MCF 10A (cell line): ENCODE data around the gene PRKG1. TPM values are rescaled to one million over a fixed set of nuclear protein-coding genes. Genes with fewer than 3 reads are reported as not detected.
"Not testable (repeated sequence)": the region's sequence is repeated elsewhere in the genome, so short reads cannot be mapped to it uniquely, and the experiment has no call there.

Experiments used
- BruUV-seq: library from RNA; stranded (reverse); fragments of 400-500 nt; replicated peaks from 2 replicates; lab custom pipeline; 2021; lab: Mats Ljungman, UMichigan
- CTCF ChIA-PET: fragments of 300-600 bp; sonication (Branson Sonifier 250); formaldehyde crosslinking; extraction: SDS; loops from one replicate; lab custom pipeline; 2021; ENCODE audit warnings: antibody characterized with exemption, inconsistent platforms; lab: Yijun Ruan, JAX
- POLR2A ChIA-PET: fragments of 300-600, 350-650 bp; sonication (Branson Sonifier 250); formaldehyde crosslinking; extraction: SDS; loops from one replicate; lab custom pipeline; 2020; ENCODE audit warnings: antibody characterized with exemption, inconsistent platforms; lab: Yijun Ruan, JAX
- DNase-seq: peaks from one replicate; pipeline ENCODE4 v3.0.0-alpha.2; 2018; ENCODE audit not compliant: unreplicated experiment
- H3K27ac Mint-ChIP-seq: one replicate; pipeline ENCODE4 v1.8.0; 2022; ENCODE audit warnings: mild to moderate bottlenecking, low read depth, mixed read lengths; ENCODE audit not compliant: unreplicated experiment
- H3K27me3 Mint-ChIP-seq: one replicate; pipeline ENCODE4 v1.8.0; 2022; ENCODE audit warnings: mixed read lengths; ENCODE audit not compliant: insufficient read depth, unreplicated experiment
- H3K36me3 Mint-ChIP-seq: one replicate; pipeline ENCODE4 v1.8.0; 2022; ENCODE audit warnings: mild to moderate bottlenecking, moderate library complexity, mixed read lengths; ENCODE audit not compliant: insufficient read depth, unreplicated experiment
- H3K4me1 Mint-ChIP-seq: one replicate; pipeline ENCODE4 v1.8.0; 2022; ENCODE audit warnings: mixed read lengths; ENCODE audit not compliant: insufficient read depth, unreplicated experiment
- H3K4me3 Mint-ChIP-seq: one replicate; pipeline ENCODE4 v1.8.0; 2022; ENCODE audit warnings: mild to moderate bottlenecking, moderate library complexity, mixed read lengths; ENCODE audit not compliant: unreplicated experiment
- H3K9me3 Mint-ChIP-seq: one replicate; pipeline ENCODE4 v1.8.0; 2022; ENCODE audit warnings: mixed read lengths; ENCODE audit not compliant: unreplicated experiment
- intact Hi-C: fragments of 100-400 bp; cut with micrococcal nuclease; formaldehyde crosslinking; loops from 2 replicates; pipeline ENCODE4 v1.14.1; 2022
- total RNA-seq: library from RNA; stranded (reverse); gene quantifications from 2 replicates; pipeline ENCODE4 v1.2.3, GENCODE V29; 2022
- TF ChIP-seq, protein P1 (sequence below): fragments of 200-600 bp; IDR thresholded peaks from one replicate; pipeline ENCODE4 v1.8.0; 2022; ENCODE audit warnings: antibody characterized with exemption, mild to moderate bottlenecking; ENCODE audit not compliant: unreplicated experiment

PRKG1 gene
- total RNA-seq, 1 experiment from 2014 or later = 0.09 TPM

DNA sequence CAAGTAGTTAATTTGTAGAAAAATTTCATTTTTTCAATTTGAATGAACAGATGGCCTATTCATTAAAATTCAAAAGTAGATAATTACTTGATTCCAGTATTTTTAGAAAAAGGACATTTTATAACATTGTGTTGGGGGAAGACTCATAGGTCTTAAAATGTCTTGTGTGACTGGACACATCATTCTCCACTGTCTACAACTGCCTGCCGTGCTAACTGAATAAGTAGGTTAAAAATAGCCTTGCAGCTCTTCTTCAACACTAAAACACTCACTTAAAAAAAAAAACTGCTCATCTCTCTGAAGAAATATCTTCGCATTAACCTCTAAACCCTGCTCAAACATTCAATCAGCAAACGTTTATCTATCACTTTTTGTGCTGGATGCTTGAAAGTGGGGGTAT is 371.3 kb downstream of the PRKG1 start:
- TF ChIP-seq, protein P1, sequence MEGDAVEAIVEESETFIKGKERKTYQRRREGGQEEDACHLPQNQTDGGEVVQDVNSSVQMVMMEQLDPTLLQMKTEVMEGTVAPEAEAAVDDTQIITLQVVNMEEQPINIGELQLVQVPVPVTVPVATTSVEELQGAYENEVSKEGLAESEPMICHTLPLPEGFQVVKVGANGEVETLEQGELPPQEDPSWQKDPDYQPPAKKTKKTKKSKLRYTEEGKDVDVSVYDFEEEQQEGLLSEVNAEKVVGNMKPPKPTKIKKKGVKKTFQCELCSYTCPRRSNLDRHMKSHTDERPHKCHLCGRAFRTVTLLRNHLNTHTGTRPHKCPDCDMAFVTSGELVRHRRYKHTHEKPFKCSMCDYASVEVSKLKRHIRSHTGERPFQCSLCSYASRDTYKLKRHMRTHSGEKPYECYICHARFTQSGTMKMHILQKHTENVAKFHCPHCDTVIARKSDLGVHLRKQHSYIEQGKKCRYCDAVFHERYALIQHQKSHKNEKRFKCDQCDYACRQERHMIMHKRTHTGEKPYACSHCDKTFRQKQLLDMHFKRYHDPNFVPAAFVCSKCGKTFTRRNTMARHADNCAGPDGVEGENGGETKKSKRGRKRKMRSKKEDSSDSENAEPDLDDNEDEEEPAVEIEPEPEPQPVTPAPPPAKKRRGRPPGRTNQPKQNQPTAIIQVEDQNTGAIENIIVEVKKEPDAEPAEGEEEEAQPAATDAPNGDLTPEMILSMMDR = no peak
- Mint-ChIP-seq H3K27me3 (peaks cover 64% of the 10 kb centered on the region), H3K9me3 (no peaks in the 10 kb centered on the region), H3K4me3 (no peak overlapping the region), H3K4me1 (no peaks in the 10 kb centered on the region), H3K36me3 (no peaks in the 10 kb centered on the region), H3K27ac (no peak overlapping the region)
- ChIA-PET CTCF (interaction anchor here (1.2 kb wide), 1 partner anchor 23 kb away, joined by 3 read pairs; no protein-coding TSS in a partner anchor), POLR2A (no interaction called here)
- intact Hi-C loops = no loop called here
- no TSS peak for BruUV-seq
- no peak for DNase-seq

DNA sequence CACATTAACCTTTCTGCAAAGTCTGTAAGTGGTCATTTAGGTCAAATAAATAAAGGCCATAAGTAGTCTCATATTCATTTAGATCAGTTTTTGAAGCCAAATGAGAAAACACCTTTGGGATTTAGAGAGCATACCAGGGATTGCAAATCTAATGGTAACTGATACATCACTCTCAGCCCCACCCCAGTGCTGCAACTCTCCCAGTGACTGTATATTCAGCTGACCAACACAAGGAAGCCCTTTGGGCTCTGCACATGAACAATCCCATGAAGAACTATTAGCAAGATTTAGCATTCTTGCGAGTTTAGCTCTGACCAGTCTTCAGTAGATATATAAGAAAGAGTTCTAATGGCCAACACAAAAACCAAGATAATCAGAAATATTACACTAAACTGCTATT is 372.8 kb downstream of the PRKG1 start:
- BruUV-seq = no TSS peak
- Mint-ChIP-seq H3K4me1 (no peaks in the 10 kb centered on the region), H3K27ac (no peak overlapping the region), H3K4me3 (no peak overlapping the region), H3K9me3 (no peaks in the 10 kb centered on the region), H3K36me3 (no peaks in the 10 kb centered on the region), H3K27me3 (peaks cover 64% of the 10 kb centered on the region)
- POLR2A ChIA-PET = no interaction called here
- TF ChIP-seq, protein P1 = no peak
- intact Hi-C loops = no loop called here
- CTCF ChIA-PET = interaction anchor here (0.6 to 1.3 kb wide), 2 partner anchors 25 to 376 kb away, joined by 3 to 4 read pairs; no protein-coding TSS in a partner anchor
- no peak for DNase-seq

DNA sequence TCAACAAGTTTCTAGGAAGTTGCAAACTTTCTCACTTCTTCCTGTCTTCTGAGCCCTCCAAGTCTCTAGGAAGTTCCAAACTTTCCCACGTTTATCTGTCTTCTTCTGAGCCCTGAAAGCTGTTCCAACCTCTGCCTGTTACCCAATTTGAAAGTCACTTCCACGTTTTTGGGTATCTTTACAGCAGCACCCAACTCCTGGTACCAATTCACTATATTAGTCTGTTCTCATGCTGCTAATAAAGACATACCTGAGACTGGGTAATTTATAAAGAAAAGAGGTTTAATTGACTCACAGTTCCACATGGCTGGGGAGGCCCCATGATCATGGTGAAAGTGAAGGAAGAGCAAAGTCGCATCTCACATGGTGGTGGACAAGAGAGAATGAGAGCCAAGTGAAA is 381.5 kb downstream of the PRKG1 start:
- H3K4me1 Mint-ChIP-seq, POLR2A ChIA-PET, DNase-seq, BruUV-seq, intact Hi-C loops, H3K9me3 Mint-ChIP-seq, H3K4me3 Mint-ChIP-seq, CTCF ChIA-PET, H3K36me3 Mint-ChIP-seq, H3K27ac Mint-ChIP-seq: not testable (repeated sequence)
- peaks cover 14% of the 10 kb centered on the region for H3K27me3 Mint-ChIP-seq

DNA sequence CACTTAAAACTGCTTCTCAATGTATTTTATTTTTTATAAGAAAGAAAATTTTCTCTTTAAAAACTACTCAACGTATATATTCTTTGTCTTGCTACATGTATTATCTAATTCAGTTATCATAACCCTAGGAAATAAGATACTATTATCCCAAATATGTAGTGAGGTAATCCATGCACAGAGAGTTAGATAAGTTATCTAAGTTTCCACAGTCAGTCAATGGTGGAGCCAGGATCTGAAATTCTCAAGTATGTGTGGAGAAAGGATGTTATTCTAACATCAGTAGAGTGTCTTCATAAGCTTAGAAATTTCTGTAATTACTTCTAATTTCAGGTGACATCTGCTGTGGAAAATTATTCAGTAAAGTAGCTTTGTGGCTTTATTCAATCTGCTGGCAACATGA is 385.2 kb downstream of the PRKG1 start:
- intact Hi-C loops = no loop called here
- Mint-ChIP-seq H3K9me3 (peaks cover 10% of the 10 kb centered on the region), H3K27ac (no peak overlapping the region), H3K36me3 (no peaks in the 10 kb centered on the region), H3K4me3 (no peak overlapping the region), H3K27me3 (no peaks in the 10 kb centered on the region), H3K4me1 (peaks cover 6% of the 10 kb centered on the region)
- no peak for DNase-seq
- ChIA-PET POLR2A (no interaction called here), CTCF (no interaction called here)
- no TSS peak for BruUV-seq
- TF ChIP-seq, protein P1 = no peak
